GM19035 (cell line): ENCODE measurements around the gene EPG5.
"Not testable (repeated sequence)": the region's sequence is repeated elsewhere in the genome, so short reads cannot be mapped to it uniquely, and the experiment has no call there.

Source experiments
- ATAC-seq: cut with Tn5 transposase; IDR thresholded peaks from one replicate; pipeline ENCODE4 v1.9.1; 2021; ENCODE audit not compliant: unreplicated experiment

EPG5 gene

GRCh38 chr18:45874491-45875184 is 92.5 kb downstream of the EPG5 start:
- ATAC-seq: peak; percentile 90

DNA sequence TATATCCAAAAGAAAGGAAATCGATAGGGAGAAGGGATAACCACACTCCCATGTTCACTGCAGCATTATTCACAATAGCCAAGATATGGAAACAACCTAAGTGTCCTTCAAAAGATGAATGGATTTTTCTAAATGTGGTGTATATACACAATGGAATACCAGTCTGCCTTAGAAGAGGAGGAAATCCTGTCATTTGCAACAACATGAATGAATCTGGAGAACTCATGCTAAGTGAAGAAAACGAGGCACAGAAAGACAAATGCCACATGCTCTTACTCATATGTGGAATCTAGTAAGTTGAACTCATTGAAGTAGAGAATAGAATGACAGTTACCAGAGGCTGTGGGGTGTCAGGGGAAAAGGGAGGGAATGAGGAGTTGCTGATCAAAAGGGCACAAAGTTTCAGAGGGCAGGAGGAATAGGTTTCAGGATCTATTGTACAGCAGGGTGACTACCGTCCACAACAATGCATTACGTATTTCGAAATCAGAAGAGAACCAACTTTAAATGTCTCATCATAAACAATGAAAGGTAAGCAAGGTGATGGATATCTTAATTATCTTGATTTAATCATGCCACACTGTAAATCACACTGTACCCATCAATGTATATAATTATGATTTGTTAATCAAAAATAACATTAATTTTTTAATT is 95.6 kb downstream of the EPG5 start:
- no peak for ATAC-seq

GRCh38 chr18:45870419-45870818 is 96.7 kb downstream of the EPG5 start:
- ATAC-seq: no peak

GRCh38 chr18:45865466-45865865 is 101.7 kb downstream of the EPG5 start:
- ATAC-seq: no peak

DNA sequence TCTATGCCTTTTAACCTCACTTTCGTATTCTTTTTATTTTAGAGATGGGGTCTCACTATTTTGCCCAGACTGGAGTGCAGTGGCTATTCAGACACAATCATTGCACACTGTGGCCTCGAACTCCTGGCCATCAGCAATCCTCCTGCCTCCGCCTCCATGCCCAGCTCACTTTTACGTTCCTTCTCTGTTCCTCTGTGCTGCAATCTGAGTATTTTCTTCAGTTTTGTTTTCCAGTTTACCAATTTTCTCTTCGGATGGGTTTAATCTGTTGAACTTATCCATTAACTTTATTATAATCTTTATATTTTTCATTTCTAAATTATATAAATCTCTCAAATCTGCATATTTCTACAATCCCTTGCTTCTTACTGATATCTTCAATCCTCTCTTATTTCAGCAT is 103.0 kb downstream of the EPG5 start:
- no peak for ATAC-seq

GRCh38 chr18:45863469-45863868 is 103.7 kb downstream of the EPG5 start:
- no peak for ATAC-seq

DNA sequence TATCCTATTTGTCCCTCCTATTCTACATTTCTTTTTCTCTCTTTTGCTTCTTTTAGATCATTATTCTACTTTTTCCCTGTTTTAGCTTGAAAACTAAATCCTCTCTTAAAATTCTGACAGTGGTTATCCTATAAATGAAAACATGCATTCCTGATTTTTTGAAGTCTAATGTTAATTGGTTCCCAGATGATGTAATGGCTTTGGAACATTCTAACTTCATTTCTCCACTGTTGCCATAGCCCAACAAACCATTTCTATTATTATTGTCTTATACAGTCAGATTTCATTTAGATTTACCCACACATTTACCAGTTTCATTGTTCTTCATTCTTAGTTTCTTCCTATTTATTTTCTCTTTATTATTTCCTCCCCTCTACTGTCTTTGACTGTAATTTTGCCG is 105.2 kb downstream of the EPG5 start:
- ATAC-seq: no peak

GRCh38 chr18:45860971-45861370 is 106.2 kb downstream of the EPG5 start:
- no peak for ATAC-seq

DNA sequence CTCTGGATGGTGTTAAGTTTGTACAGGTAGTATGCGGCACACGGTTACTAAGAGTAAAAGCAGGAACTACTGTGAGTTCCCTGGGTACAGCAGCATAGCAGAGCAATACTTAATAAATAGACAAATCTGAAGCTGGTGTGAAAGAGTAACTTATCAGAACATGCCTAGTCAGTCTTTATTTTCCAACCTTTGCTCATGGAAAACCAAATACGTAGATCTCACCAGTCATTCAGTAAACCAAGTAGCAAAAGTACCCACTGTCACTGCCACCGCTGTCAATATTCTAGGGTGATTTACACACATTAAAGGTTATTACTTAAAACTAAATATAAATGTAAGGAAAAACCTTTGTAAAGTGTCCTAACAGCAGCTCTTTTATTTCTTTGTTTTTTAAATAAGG is 106.6 kb downstream of the EPG5 start:
- no peak for ATAC-seq

DNA sequence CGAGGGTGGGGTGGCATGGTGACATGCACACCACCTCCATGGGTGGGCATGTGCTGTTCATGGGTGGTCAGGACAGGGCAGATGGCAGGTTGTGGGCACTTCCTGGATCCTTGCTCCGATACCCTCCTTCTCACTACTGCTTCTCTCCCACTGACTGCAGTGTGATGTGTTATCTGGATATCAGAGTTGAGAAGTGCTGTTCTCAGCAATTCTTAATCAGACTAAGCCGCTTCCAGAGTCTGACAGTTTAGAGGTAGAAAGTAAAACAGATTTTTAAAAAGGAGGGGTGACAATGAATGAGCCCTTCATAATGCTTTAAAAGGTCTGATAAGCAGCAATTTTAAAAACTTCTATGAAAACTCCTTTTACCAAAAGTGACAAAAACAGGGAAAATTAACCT is 107.8 kb downstream of the EPG5 start:
- ATAC-seq: no peak

DNA sequence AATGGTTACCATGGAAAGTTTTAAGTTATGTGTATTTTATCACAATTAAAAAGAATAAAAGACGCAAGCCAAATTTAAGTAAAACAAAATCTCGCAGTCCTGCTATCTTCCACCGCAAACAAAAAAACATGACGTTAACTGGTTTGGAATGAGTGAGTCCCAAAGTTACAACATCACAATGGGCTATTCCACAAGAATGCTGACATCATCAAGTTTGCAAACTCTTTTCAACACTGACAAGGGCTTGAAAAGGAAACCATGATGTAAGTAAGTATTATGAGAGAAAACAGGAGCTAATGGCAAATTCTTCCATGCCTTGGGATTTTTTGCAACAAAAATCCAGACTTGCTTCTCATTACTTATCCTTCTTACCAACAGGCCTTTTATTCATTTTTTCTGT is 110.6 kb downstream of the EPG5 start:
- ATAC-seq: no peak

- no peak for ATAC-seq
Measured at GRCh38 chr18:45854036-45854586, 113.0 kb downstream of the EPG5 start.

DNA sequence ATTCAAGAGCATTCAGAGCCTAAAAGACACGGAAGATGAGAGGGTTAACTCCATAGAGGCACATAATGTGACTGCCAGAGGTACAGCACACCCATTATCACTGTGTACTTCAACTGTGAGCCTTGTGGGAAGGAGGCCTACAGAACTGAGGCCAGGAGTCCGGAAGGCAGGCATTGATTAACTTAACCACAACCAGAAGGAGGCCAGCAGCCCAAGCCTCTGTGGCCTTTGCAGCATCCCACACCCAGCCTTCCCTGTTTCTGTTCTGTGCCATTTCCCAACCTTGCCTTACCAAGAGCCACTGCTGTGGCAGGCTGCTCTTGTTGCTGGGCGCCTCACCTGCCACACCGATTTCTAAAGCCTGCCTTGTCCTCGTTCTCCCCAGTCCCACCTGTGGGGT is 114.5 kb downstream of the EPG5 start:
- no peak for ATAC-seq

DNA sequence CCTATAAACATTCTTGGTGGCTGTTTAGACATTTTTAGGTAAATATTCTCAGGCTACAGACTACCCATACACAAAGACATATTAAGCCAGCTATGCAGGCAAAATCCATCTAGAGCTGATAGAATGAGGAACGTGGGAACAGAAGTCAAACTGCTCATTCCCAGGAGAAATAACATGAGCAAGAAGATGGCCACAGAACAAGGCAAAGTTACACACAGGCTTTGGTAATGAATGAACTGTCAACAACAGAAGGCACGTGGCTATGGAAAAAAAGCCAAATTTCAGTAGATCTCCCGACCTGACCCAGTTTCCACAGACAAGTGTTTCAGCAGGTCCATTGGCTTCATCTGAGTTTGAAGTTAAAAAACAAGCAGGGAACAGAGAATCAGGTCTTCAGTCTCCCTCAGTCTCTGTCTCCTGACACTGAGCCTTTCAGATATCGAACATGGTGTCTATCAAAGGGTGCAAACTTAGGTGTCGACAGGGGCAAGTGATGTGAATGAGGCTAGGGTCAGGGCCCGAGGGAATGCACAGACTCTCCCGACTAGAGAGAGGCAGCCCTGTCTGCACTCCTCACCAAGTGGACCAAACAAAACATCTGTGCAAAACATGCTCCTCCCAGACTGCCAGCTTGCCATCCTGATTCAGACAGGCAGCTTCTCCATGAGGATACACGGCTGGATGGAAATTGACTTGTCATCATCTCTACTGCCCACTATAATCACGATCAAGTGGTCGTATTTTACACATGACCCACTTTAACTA is 115.8 kb downstream of the EPG5 start:
- no peak for ATAC-seq

DNA sequence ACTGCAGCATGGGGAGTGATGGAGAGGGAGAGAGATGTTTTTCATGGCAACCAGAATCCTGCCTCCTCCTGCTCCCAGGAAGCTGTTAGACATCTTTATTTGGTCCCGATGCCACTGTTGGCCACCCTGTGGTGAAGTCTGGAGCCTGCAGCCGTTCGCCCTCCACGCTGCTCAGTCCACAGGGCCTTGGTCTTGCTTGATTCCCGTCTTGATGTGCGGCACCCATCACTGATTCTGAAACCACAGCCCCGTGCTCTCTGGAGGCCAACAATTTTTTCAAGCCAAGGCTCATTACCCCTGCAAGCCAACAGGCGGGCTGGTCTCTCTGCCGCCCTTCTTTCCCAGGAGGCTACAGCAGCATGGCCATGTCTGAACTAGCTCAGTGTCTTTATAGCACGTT is 117.1 kb downstream of the EPG5 start:
- no peak for ATAC-seq

DNA sequence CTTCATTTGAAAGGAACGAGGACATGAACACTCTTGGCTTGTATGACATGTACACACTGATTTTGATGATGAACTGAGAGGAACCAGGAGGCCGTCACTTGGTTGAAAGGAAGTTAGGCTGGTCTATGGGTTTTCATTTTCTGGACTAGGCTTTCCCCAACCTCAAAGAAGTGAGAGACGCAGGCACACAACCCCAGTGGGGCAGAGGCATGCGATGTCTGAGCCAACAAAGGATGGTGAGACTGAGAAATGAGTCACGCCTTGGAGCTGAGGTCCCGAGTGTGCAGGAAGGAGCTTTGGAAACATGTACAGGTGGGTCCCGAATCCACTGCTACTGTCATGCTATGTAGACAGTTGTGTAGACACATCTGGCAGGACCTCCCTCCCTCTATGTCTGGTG is 117.6 kb downstream of the EPG5 start:
- ATAC-seq: no peak

- ATAC-seq: not testable (repeated sequence)
Measured at GRCh38 chr18:45848643-45849042, 118.5 kb downstream of the EPG5 start.

GRCh38 chr18:45847119-45847518 is 120.0 kb downstream of the EPG5 start:
- ATAC-seq: no peak

DNA sequence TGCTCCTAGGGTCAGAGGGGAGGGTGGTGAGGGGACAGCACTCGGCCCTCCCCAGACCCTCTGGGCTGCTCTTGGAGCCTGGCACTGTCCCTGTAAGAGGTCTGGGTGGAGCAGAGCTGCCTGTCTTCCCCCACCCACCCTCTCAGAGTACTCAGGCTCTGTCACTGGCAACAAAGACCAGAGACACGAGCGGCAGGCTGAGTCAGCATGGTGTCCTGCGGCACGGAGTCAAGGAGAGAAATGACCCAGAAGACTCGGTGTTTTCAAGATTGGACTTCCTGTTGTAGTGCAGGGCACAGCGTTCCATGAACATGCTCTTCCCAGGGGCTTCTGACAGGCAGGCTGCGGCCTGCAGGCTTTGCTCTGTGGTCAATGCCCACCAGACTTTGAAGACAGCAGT is 121.7 kb downstream of the EPG5 start:
- no peak for ATAC-seq

DNA sequence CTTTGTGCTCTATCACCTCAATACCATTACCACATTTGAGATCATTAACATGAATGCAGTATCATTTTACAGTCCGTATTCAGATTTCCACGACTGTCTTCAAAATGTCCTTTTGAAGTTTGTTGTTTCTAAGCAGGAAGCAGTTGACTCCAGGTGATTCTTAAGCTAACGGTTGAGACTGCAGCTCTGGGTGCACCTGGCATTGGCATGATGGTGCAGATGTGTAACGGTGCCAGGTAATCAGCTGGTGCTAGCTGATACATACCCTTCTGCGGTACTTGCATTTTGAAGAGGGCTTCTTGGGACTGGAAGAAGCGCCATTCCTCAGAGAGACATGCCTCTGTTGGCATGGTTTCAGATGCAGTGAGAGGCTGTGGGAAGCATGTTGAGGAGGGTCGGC is 122.2 kb downstream of the EPG5 start:
- no peak for ATAC-seq

DNA sequence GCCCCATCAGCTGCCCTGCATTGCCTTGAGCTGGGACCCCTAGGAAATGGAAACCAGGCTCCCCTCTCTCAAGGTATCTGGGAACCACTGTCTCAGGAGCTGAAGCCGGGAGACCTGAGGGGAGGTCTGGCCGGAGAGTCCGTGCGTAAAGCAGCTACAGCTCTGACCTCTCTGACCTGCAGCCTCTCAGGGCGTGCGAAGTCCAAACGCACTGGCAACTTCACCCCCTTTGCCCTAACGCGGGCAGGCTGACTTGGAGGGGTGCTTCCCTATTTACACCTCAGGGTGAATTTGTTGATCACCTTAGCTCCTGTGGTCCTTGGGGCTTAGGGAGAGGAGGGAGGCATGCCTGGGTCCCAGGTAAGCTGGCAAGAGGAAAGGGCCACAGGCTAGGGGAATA is 124.1 kb downstream of the EPG5 start:
- no peak for ATAC-seq
